ENCODE measurements around the gene FOXC1. TPM values are rescaled to one million over a fixed set of nuclear protein-coding genes. Genes with fewer than 3 reads are reported as not detected.
A peak's percentile ranks its signal among the peaks of the same experiment; 100 is the strongest.

Gene FOXC1
- 4.9 TPM for total RNA-seq
- long read RNA-seq, transcript FOXC1-202 (1 exons, 3,831 nt), result major isoform, 16 of 19 reads
- long read RNA-seq, partial matches to known transcripts, result 0 of 19 reads
- long read RNA-seq, other reads (novel, unspliced or antisense), result 0 of 19 reads

DNA sequence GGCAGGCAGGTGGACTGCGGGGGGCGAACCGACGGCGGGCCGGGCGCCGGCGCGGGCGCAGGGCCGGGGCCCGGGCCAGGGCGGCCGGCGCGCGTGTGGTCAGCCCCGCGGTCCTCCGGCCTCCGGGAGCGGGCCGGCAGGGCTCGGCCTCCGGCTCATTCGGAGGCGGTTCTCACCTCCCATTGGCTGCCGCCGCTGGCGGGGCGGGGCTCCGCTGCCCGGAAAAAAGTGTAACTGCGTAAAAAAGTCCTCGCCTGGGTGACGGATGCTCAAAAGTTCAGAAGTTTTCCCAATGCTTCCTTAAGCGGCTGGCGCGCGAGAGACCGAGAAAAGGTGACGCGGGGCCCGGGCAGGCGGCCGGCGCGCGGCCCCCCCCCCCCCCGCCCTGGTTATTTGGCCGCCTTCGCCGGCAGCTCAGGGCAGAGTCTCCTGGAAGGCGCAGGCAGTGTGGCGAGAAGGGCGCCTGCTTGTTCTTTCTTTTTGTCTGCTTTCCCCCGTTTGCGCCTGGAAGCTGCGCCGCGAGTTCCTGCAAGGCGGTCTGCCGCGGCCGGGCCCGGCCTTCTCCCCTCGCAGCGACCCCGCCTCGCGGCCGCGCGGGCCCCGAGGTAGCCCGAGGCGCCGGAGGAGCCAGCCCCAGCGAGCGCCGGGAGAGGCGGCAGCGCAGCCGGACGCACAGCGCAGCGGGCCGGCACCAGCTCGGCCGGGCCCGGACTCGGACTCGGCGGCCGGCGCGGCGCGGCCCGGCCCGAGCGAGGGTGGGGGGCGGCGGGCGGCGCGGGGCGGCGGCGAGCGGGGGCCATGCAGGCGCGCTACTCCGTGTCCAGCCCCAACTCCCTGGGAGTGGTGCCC is at the start of gene FOXC1:
Gene FOXC1, plus strand, starts transcription at position 268 of the 849 bp plus-strand sequence. Its CDS starts 531 bp downstream, at position 799.
- TF ChIP-seq, protein P1, sequence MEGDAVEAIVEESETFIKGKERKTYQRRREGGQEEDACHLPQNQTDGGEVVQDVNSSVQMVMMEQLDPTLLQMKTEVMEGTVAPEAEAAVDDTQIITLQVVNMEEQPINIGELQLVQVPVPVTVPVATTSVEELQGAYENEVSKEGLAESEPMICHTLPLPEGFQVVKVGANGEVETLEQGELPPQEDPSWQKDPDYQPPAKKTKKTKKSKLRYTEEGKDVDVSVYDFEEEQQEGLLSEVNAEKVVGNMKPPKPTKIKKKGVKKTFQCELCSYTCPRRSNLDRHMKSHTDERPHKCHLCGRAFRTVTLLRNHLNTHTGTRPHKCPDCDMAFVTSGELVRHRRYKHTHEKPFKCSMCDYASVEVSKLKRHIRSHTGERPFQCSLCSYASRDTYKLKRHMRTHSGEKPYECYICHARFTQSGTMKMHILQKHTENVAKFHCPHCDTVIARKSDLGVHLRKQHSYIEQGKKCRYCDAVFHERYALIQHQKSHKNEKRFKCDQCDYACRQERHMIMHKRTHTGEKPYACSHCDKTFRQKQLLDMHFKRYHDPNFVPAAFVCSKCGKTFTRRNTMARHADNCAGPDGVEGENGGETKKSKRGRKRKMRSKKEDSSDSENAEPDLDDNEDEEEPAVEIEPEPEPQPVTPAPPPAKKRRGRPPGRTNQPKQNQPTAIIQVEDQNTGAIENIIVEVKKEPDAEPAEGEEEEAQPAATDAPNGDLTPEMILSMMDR (IDR thresholded peaks at IDR 0.05), result no peak
- Histone ChIP-seq H3K9me3 (no peaks in the 10 kb centered on the region), H3K27me3 (peaks cover 79% of the 10 kb centered on the region), H3K27ac (peak within 1 kb of the TSS; percentile 74), H3K4me3 (peak within 1 kb of the TSS; percentile 60), H3K36me3 (no peaks in the 10 kb centered on the region), H3K4me1 (peaks cover 11% of the 10 kb centered on the region)
- DNase-seq, result peak; percentile 90
- ATAC-seq, result peak; percentile 89
- intact Hi-C loops (cut with DNase I), result loop anchor here (10.0 kb wide), 2 partner anchors 585 to 745 kb away; no protein-coding TSS in a partner anchor

DNA sequence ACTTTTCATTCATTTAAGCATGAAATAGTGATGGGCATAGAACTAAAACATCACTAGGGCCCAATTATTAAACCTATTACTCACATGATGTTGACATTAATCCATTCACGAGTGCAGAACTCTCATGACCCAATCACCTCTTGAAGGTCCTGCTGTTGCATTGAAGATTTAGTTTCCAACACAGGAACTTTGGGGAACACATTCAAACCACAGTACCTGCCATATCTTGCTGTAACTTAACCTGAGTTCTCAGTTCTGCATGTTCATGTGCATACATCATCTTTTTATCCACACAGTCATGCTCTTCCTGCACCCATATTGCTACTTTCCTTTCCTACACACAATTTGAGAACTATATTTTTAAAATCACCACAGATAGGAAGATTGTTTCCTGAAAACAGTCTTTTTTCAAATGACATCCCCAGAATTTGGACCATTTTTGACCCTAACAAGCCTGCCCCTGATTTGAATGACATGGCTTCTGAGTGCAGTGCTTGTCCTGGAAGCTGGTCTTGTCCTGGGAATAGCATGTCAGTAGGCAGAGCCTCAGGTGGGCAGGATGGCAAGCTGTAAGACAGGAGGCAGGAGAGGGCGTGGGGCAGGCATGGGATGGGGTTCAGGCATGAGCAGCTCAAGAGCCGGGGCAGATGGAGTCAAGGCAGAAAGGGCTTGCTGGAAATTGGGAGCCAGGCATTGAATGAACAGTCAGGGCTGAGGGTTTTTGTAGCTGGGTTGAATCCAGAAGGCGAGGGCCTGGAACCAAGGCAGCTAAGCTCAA is 49.2 kb upstream of the FOXC1 start:
- Histone ChIP-seq H3K36me3 (no peaks in the 10 kb centered on the region), H3K9me3 (no peaks in the 10 kb centered on the region), H3K4me1 (no peaks in the 10 kb centered on the region), H3K27me3 (no peaks in the 10 kb centered on the region), H3K27ac (no peak overlapping the region), H3K4me3 (no peak overlapping the region)
- DNase-seq (no peak), ATAC-seq (no peak)
- TF ChIP-seq, protein P1 (IDR thresholded peaks at IDR 0.05), result no peak
- intact Hi-C loops (cut with DNase I), result no loop called here

DNA sequence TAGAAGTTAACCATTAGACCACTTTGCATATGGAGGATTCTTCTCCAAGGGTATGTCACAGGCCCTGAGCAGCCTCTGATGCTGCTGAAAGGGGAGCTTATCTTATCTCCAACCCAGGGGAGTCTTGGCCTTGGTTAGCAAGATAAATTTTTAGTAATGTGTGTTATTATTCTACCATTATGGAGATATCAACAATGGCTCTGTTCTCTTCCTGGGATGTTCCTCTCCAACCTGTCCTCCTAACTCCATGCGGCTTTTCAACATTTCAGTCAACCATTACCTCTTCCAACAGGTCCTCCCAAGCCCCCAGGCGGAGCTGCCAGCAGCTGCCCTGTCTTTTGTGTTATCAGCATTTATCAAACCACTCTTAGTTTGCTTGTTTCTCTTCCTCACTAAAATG is 48.4 kb upstream of the FOXC1 start:
- no peak for ATAC-seq
- H3K9me3 ChIP-seq, result no peaks in the 10 kb centered on the region
- no peaks in the 10 kb centered on the region for H3K36me3 ChIP-seq
- H3K27me3 ChIP-seq, result no peaks in the 10 kb centered on the region
- TF ChIP-seq, protein P1 (IDR thresholded peaks at IDR 0.05), result no peak
- no peak for DNase-seq
- H3K27ac ChIP-seq, result no peak overlapping the region
- H3K4me1 ChIP-seq, result no peaks in the 10 kb centered on the region
- H3K4me3 ChIP-seq, result no peak overlapping the region
- intact Hi-C loops (cut with DNase I), result no loop called here

DNA sequence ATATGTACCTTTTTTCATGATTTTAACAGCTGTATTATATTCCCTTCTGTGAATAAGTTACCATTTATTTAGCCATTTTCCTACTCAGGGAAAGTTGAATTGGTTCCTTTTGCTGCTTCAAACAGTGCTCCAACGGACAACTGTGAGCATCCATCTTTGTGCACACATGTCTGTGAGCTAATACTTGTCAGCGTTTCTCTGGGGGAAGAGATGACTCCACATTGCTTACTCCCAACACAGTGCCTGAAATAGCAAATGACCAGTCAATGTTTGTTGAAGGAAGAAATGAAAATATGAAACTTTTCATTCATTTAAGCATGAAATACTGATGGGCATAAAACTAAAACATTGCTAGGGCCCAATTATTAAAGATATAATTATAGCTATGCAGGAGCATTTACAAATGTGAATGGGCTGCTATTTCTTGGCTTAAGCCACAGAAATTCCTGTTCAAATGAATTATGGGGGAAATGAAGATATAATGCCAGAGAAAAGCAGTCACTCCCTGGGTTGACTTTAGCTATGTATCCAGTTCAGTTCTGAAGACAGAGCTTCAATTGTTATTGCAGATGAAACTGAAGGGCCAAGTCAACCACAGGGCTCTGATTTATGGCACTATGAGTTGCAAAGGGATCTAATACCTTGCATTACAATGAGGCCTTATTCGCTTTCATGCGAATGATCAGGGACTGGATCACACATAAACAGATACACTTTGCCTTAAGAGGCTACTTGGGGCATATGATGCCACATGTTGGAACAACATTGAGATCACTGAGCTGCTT is 47.4 kb upstream of the FOXC1 start:
- DNase-seq (no peak), ATAC-seq (no peak)
- Histone ChIP-seq H3K27ac (no peak overlapping the region), H3K36me3 (no peaks in the 10 kb centered on the region), H3K4me1 (no peaks in the 10 kb centered on the region), H3K27me3 (no peaks in the 10 kb centered on the region), H3K4me3 (no peak overlapping the region), H3K9me3 (no peaks in the 10 kb centered on the region)
- TF ChIP-seq, protein P1 (IDR thresholded peaks at IDR 0.05), result no peak
- intact Hi-C loops (cut with DNase I), result no loop called here

DNA sequence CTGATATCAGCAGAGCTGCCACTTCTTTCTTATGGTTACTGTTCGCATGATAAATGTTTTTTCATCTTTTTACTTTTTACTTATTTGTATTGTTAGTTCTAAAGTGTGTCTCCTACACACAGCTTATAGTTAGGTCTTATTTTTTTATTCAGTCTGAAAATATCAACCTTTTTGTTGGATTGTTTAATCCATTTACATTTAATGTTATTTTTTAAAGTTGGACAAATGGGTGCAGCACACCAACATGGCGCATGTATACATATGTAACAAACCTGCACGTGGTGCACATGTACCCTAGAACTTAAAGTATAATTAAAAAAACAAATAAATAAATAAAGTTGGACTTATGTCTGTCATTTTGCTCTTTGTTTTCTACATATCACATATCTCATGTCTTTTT is 40.3 kb upstream of the FOXC1 start:
- no peak overlapping the region for H3K4me3 ChIP-seq
- intact Hi-C loops (cut with DNase I), result no loop called here
- no peaks in the 10 kb centered on the region for H3K4me1 ChIP-seq
- peaks cover 15% of the 10 kb centered on the region for H3K9me3 ChIP-seq
- no peak overlapping the region for H3K27ac ChIP-seq
- ATAC-seq (no peak), DNase-seq (no peak)
- H3K27me3 ChIP-seq, result no peaks in the 10 kb centered on the region
- TF ChIP-seq, protein P1 (IDR thresholded peaks at IDR 0.05), result no peak
- no peaks in the 10 kb centered on the region for H3K36me3 ChIP-seq
